ENCODE results near the gene TAC4.

TAC4 gene

DNA sequence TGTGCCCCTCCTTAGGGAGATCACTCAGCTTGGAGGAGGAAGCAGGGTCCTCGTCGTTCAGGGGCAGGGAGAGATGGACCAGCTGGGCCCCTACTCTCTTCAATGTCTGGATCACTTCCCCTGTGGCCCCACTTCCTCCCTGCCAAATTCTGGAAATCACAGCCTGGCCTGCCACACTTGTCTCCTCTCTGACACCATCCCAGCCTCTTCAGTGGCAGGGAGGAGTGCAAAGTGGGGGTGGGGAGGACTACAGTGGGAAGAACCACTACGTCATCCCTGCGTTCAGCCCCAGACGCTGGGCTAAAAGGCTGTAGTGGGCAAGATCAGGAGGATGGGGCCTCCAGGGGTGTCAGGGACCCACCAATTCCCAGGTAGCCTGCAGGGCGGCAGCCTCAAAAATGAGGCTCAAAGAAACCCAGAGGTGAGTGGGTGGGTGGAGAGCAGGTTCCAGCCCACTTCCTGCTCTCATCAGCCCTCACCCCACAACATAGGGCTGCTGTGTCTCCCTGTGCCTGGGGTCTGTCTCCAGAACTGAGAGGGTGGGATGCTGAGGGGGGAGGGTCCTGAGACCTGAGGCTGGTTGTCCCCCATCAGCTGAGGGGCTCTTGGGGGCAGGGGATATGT is 25.0 kb upstream of the TAC4 start:
- no peak for DNase-seq

DNA sequence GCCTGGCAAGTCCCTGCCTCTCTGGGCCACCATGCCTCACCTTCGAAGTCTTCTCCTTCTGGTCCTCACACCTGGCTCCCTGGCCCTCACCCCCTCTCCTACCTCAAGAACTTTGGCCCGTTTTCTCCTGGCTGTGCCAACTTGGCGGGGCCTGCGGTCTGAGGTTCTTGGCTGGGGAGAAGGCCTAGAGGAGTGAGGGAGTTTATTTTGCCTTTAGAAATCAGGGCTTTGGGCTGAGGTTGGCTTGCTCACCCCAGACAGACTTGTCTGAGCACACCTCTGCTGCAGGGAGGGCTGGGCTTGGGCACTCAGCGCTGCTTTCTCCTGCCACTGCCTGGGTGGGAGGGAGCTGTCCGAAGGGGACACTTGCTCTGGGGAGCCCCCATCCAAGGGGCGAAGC is 23.3 kb upstream of the TAC4 start:
- no peak for DNase-seq

DNA sequence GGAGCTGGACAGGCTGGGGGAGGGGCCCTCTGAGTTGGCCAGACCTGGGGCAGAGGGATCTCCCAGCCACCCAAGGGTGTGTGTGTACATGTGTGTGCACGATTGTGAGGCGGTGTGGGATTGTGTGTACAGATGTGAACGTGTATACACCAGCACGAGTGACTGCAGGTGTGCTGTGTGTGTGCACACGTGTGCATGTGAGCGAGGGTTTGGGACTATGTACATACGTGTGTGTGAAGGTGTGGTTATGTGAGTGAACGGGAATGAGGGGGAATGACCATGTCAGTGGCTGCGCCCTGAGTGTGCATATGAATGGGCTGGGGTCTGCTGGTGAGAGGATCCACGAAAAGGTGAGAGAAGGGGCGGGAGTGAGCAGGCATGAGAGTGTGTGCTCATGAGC is 22.4 kb upstream of the TAC4 start:
- DNase-seq, result no peak

DNA sequence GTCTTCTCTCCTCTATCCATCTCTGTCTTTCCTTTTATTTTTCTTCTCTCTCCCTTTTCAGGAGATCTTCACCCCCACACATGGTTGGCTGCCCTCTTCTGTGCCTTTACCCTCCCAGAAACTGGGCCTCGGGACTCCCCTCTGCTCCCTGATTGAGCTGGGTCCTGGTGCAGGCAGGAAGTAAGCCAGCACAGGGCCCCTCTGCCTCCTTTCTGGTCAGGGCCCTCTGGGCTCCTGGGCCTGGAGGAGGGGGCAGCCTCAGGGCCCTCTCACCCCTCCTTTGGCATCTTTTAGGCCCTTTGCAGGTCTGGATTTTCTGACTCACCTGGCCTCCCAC is 21.1 kb upstream of the TAC4 start:
- no peak for DNase-seq

DNA sequence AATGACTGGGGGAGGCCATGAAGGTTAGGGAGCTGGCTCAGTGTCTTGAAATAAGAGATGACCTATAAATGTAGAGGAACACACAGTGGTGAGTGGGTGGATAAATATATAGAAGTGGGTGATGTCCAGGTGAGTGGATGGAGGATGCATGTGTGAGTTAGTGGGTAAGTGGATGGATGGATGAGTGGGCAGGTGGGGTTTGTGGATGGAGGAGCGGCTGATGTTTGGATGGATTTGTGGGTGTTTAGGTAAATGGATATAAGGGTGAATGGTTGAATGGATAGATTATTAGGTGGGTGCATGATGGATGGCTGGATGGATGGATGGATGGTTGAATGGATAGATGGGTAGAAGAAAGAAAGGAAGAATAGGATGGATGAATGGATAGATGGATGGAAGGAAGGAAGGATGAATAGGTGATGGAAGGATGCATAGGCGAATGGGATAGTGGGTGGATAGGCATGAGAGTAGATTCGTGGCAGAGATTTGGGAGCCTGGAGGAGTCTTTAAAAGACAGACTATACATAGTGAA is 19.1 kb upstream of the TAC4 start:
- no peak for DNase-seq

DNA sequence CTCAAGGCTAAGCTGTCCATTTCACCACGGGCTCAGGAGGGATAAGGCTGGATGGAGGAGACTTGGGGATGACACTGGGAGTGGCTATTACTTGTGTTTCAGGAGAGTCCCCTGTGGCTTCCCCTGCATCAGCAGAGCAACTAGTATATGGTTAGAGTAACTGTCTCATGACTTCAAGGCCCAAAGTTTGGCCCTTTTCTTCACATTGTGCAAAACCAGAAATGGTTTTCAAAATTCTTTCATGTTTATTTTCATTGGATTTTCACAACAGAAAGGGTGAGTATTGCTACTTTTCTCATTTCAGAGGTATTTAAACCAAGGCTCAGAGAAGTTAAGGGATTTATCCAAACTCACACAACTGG is 18.1 kb upstream of the TAC4 start:
- no peak for DNase-seq

DNA sequence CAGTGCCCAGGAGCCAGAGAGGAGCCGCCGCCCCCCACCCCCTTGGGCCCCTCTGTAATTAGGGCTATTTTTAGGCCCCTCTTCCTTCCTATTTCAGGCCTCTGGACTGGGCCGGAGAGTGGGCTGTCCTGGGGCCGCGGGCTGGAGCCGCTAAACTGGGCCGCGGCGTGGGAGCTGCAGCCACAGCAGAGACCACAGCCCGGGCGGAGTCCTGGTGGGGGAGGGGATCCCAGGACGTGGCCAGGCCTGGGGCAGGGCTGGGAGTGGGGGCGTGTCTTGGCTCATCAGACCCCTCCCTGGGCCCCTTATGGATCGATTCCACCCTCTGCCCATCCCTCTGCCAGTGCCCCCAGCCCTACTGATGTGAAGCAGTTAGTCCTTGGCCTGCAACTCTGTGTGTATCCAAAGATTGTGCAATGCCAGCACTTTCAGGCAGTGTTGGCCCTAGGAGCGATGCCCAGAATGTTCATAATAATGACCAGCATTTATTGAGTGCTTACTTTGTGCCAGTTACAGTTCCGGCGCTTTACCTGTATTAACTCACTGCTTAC is 15.0 kb upstream of the TAC4 start:
- DNase-seq, result no peak

DNA sequence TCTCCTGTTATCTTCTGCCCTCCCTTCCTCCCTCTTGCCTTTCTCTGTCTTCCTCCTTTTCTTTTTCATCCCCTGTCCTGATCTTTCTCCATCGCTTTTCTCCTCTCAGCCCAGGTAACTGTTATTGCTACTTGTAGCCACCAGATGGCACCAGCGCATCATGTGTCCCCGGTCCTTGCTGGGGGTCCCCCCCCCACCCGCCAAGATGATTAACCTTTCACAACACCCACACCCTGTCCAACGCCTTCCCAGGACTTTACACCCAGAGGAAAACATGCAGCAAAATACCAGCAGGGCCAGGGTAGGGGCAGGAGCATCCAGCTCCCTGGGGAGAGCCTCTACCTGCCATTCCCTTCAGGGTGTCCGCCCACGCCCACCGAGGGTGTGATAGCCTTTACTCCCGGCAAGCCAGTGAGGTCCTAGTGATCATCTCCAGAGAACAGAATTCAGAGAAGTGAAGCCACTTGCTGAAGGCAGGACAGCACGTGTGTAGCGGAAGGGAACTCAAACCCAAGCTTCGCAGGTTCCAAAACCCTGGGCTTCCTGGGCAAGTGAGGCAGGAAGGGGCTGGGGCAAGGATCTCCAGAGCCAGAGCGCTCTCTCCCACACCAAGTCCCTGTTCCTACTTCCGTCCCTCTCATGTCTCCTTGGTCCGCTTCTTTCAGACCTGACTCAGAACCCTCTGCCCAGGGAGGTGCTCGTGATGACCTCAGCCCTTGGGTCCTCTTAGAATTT is 13.4 kb upstream of the TAC4 start:
- peak; percentile 50 for DNase-seq

DNA sequence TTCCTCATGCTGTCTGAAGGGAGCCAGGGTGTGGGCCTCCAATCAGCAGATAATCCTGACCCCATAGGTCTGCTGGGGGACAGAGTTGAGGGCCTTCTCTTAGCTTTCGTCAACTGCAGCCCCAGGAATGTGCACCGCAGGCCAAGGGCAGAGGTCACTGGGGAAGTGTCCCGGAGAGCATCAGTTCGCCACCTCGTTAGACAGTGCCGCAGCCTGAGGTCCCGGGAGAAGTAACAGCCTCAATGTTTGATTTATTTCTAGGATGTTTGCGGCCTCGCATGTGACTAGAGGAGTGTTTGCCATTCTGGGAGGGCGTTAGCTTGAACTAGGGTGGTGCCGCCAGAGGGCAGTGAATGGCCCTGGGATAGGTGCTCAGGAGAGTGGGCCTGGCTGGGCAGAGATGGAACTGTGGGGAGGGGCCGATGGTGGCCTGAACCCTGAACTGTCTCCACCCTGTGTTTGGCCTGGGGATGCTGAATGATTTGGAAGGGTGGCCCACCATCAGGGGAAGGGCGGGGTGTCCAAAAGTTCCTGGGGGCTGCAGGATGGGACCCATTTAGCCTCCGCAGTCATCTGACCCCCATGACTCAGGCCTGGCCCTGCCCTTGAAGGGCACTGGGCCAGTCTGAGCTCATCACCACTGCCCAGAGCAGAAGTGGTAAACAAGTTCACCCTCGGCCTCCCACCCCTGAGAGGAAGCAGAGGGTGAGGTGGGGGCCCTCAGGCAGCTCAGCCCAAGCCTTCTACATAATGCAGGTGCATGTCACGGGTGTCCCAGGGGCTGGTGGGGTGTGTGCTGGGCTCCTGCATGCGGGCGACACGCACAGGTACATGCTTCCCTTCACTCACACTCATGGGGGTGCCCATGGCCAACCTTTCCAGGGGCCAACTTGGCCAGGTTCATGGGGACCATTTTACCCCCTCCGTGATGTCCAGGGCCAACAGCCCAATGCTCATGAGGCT is 12.4 kb upstream of the TAC4 start:
- DNase-seq, result no peak

DNA sequence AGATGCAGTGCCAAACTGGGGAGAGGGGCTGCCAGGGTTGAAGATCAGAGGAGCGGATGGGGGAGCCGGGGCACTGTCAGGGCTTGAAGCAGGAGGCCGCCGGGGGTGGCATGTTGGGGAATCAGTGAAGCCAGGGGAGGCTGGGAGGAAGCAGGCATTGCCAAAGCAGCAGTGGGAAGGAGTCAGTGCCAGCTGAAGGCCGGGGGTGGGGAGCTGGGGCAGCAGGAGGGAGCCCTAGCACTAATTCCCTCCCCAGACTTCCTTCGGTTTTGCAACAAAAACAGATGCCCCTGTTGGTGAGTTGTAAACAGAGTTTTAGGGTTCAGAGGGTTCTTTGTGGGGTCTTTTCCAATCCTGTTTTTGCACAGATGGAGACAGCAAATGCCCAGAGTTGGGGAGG is 10.9 kb upstream of the TAC4 start:
- DNase-seq, result no peak

DNA sequence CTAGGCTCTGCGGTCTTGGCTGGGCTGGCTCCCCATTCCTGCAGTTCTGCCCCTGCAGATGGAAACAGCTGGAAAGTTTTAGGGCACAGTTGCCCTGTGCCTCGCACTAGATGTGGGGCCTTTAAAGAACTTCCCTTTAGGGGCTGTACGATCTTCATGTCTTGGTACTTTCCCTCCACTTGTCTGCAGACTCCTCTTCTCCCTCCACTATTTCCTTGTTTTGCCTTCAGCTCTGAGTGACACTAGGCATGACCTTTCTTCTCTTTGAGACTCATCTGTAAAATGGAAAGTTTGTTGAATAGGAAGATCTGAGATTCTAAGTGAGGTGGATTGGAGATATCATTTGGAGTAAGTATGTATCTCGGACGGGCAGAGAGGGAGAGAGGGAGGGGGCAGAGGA is 6.3 kb upstream of the TAC4 start:
- no peak for DNase-seq

DNA sequence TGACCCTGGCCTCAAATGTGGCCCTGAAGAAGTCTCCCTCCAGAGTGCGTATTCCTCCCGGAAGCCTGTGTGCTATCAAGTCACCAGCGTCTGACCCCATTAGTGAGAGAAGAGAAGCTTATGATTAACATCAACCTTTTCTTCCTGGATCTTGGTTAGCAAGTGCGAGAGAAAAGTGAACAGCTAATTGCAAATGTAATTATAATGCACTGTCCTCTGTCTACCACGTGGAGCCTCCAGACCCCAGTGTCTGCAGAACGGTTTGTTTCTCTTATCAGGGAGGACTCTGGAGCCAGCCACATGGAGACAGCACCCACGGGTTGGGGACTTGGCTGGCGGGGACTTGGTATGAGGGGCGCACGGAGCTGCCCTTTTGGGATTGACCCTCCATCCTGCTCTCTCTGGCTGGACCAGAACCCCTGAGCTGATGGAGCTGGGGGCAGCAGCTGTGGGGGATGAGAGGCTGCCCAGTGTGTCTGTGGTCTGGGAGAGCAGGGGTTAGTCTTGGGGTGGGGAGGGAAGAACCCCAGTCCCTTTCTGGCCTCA is 5.7 kb upstream of the TAC4 start:
- DNase-seq, result no peak

DNA sequence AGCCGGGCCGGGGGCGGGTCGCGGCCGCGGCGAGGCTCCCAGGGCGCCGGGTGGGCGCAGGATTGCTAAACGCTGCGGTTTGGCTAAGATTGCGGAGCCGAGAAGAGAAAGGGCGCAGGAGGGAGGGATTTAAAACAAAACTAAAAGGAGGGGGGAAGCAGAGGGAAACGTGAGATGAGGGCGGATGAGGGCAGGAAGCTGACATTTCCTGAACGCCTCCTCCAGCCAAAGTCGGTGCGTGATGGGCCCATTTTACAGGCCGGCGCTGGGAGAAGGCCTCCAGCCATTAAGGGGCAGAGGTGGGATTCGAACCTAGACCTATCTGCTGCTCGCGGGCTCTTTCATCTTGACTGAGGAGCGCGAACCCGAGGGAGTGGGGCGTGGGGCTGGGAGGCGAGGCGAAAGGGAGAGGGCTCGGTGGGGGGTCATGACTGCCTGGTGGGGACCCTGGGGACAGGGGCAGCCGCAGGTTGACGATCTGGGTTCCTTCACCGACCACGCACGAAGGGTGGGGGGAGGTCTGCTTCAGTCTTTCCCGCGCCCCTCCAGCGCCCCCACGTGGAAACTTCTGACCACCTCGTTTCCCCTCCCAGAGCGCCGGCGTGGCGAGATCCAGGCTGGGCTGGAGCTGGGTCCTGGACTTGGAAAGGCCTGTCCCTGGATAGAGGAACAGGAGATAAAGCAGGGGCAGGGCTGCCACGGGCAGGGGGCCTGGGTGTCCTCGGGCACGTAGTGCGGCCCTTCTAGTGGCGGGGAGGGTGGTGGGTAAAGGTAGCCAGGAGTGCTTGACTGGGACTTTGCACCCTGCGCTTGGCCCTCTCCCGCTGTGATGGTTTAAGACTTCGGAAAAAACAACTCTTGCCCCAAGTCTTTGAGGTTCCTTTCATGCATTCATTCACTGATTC is 3.8 kb upstream of the TAC4 start:
- DNase-seq, result peak; percentile 76

DNA sequence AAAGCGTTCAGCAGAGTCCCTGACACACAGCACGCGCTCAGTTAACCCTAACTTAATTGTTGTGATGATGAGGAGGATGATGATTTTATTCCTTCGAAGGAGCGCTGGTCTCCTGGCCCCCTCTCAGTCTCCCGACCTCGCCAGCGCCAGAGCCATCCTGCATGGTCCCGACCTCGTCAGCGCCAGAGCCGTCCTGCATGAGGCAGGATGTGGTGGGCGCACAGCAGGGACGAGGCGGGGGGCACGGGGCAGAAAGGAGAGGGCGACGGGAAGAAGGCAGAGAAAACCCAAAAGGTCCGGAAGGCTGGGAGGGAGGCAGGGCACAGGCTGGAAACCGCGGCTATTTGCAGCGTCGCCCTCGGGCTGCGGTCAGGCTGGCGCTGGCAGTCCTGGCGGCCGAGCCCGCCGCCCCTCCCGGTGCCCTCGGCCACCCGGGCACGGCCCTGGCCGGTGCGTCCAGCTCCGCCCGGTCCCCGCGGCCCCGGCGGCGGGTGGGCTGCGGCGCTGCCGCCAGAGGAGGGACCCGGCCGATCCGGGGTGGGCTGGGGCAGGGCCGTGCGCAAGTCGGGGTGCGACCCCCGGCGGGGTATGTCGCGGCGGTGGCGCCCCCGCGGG is 3.0 kb upstream of the TAC4 start:
- DNase-seq, result no peak

DNA sequence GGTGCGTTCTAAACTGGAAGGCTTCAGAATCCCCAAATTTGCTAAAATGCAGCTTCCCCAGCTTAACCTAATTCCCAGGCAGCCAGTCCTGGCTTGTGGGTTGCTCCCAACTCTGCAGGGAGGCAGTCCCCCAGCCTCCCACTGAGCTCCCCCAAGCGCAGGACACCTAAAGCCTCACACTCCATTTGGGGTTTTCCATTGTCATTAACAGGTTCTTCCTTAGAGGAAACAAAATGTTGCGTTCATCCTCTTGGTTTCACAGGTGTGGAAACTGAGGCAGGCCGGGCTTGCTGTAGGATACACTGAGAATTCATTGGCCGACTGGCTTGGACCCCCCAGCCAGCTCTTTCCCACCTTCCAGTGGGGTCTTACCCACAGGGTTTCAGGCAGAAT is 2.3 kb upstream of the TAC4 start:
- DNase-seq, result no peak

DNA sequence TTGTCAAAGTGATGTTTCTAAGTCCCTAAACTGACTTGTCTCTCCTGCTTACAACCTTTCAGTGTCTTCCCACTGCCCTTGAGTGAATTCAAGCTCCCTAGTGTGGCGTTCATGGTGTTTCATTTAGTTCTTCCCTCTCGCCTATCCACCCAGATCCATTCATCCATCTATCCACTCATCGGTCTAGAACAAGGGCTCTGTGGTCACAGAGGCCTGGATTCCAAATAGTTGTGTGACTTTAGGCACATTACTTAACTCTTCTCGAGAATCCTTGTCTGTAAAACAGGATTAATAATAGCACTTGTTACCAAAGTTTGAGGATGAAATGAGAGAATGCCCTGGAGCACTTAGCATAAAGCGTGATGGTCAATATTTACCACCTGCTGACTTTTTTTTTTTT is 870 bp upstream of the TAC4 start:
- no peak for DNase-seq

DNA sequence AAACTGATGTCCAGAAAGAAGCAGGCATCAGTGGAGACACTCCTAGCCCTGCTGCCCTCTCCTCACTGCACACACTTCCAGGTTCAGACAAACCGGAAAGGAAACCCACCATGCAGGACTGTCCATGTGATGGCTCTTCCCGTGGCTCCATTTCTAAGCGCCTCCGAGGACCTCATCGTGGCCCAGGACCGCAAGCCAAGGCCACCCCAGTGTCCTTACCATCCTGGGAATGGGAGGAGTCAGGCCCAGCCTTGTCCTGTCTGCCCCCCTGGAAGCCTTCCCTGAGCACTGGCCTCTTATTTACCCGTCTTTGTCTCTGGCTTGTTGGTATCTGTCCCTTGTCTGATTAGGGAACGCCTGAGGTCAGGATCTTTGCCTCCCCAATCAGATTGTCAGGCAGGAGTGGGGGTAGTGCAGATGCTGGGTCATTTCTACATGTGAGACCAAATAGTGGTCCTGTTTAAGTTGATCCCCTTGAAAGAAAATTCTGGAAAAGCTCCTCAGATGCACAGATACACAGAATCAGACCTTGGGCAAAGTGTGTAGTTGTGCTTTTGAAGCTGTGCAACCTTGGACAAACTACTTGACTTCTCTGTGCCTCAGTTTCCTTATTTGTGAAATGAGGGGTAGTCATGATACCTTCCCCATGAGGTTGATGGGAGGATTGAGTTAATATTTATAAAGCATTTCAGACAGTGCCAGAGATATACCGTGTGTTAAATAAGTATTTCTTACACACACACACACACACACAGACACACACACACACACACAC is 744 bp downstream of the TAC4 start:
- DNase-seq, result no peak

DNA sequence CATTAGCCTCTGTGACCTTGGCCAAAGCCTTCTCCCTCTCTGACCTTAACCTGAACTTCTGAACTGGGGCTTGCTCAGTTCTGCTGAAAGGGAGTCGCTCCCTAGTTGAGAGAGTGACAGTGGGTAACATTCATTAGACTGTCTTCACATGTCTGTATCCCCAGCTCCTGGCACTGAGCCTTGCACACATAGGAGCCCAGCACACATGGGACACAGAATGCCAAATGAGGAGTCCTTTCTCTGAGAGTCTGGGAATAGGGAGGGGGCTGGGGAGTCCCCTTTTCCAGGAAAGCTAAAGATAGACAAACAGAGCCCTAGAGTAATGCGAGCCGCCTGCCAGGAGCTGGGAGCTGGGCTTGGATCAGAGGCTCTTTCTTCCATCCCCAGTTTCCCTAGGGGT is 2.5 kb downstream of the TAC4 start:
- no peak for DNase-seq

DNA sequence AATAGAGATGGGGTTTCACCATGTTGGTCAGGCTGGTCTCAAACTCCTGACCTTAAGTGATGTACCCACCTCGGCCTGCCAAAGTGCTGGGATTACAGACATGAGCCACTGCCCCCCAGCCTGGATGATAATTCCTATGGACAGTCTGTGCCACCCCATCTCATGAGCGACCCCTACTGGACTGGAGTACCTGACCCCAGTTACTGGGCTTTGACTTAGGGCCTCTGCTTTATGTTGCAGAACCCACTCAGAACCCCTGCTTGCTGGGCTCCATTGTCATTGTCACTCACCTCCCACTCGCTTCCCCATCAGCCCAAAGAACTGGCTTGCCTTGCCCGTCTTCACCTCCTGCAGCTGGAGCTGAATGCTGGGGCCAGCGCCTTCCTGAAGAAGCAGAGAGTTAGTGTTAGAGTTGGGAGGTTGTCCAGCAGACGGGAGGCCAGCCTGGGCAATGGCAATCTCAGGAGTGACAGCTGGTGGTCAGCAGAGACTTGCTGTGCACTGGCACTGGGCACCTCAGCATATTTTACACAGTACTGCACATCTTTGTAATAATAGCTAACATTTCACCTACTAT is 4.0 kb downstream of the TAC4 start:
- DNase-seq, result no peak

DNA sequence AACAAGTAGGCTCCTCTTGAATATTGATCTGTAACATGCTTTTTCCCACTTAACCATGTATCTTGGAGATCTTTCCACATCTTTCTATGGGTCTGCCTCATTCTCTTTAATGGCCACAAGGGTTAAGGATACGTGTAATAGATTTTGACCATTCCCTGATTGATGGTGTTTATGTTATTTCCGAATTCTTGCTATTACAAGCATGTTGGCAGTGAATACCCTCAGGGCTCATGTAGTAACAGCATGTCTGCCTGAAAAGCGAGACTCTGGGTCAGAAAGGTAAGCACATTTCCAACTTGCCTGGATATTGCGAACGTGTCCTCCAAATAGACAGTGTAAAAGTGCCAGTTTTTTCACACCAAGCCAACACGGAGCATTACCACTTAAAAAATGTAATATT is 5.0 kb downstream of the TAC4 start:
- no peak for DNase-seq
